Fibroblast of skin of abdomen (primary cell): ENCODE measurements around the gene LRP1-AS.

Experiments
- DNase-seq: peaks from one replicate; pipeline ENCODE4 v3.0.0-alpha.2; 2013

The LRP1-AS gene

DNA sequence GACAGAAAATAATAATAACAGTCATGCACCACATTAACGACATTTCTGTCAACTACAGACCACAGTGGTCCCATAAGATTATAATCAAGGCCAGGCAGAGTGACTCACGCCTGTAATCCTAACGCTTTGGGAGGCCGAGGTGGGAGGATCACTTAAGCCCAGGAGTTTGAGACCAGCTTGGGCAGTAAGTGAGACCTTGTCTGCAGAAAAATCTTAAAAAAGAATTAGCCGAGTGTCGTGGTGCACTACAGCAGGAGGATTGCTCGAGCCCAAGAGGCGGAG is 49.9 kb downstream of the LRP1-AS start:
- no peak for DNase-seq

DNA sequence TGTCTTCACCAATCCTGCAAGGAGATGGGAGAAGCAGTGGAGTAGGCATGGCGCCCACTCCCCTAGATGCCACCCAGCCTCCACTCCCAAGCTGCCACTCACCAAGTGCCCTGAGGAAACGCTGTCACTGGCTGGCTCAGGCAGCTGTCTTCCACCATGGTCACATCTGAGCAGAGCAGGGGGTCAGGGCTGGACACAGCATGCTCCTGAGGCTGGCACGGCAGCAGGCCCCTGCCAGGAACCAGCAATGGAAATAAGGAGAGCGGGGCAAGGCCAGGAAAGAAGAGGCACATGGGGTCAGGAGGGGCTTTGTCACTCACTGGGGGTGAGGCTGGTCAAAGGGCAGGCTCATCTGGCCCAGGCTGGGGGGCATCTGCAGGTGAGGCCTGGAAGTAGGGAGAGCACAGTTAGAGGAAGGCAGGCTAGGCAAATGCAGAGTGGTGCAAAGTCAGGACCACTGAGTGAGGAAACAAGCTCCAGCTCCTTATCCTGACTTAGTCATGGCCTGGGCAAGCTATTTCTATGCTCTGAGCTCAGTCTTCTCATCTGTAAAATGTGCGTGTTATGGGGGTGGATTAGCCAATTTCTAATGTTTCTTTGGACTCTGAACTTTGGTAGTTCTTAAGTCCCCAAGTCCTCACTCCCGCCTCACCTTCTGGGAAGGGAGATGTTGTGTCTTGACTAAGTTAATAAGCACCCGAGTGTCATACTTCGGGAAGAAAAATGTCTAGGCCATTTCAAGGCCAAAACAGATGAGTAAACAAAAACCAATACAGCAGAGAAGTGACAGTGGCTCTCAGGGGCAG is 50.5 kb downstream of the LRP1-AS start:
- DNase-seq = no peak

DNA sequence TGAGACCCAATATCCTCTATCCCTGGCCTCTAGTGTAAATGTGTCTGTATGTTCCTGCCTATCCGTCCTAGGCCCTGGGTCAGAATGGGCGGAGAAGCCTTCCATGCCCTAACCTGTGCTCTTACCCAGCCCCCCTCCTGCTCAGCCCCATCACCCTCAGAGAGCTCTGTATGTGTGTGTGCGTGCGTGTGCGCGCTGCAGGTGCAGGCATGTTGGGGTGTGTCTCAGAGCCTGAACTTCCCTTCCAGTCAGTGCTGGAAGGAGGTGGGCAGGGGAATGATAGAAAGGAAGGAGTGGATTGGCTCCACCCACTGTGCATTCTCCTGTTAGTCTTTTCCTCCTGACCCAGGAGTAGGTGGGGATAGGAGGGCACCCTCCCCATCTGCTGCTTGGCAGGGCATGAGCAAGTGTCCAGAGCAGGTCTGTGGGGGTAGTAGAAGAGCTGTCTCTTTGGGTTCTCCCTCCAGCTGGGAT is 51.3 kb downstream of the LRP1-AS start:
- DNase-seq = no peak

DNA sequence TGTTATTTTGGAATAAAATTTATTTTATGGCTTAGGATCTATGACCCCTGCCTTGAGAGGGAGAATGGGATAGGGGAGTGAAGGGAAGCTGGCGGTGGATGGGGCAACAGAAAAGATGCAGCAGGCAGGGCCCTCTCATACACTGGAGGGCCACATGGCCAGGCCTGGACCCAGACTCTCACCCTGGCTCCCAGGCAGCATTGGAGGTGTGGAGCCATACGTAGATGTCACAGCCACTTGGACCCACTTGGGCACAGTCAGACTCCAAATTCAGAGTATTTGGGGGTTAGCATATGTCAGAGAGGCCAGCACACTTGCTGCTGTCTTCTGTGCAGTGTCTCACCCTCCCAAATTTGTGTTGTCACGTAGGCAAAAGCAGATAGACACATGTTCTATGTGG is 52.0 kb downstream of the LRP1-AS start:
- DNase-seq = no peak
